ENCODE results near the gene SDCCAG8.

Gene SDCCAG8

DNA sequence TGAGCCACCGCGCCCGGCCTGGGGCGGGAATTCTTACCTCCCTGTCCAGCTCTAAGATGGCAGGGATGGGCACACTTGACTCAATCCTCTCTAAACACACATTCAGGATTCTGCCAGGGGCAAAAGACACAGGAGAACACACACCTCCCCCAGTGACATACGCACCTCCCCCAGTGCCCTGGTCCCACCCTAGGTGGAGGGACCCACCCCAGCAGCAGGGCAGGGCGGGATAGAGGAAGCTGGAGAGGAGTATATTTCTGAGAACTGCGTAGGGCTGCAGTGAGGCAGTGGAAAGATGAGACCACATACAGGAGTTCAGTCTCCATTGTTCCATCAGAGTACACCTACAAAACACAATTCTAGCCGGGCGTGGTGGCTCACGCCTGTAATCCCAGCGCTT lies 92.5 kb downstream of the SDCCAG8 start:
- H3K27me3 Mint-ChIP-seq (ENCODE audit: low read depth), result no peaks in the 10 kb centered on the region
- no peak overlapping the region for H3K4me3 Mint-ChIP-seq
- no peaks in the 10 kb centered on the region for H3K9me3 Mint-ChIP-seq
- no peak overlapping the region for H3K27ac Mint-ChIP-seq
- H3K4me1 Mint-ChIP-seq (ENCODE audit: low read depth), result peaks cover 7% of the 10 kb centered on the region
- peaks cover 4% of the 10 kb centered on the region for H3K36me3 Mint-ChIP-seq (ENCODE audit: low read depth)

DNA sequence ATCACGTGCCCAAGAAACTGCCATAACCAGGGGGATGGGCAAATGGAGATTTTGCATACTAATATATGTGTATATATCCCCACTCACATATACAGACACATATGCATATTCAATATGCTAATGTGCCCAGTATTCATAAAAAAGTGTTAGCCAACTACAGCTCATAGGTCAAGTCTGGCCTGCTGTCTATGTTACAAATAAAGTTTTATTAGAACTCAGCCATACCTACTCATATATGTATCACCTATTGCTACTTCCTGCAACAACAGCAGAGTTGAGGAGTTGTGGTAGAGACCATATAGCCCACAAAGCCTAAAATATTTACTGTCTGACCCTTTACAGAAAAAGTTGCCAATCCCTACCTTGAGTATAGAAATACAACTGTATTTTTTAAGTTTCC lies 93.3 kb downstream of the SDCCAG8 start:
- Mint-ChIP-seq H3K9me3 (no peaks in the 10 kb centered on the region), H3K4me3 (no peak overlapping the region), H3K4me1 (ENCODE audit: low read depth) (peaks cover 5% of the 10 kb centered on the region), H3K36me3 (ENCODE audit: low read depth) (peaks cover 3% of the 10 kb centered on the region), H3K27me3 (ENCODE audit: low read depth) (no peaks in the 10 kb centered on the region), H3K27ac (no peak overlapping the region)

DNA sequence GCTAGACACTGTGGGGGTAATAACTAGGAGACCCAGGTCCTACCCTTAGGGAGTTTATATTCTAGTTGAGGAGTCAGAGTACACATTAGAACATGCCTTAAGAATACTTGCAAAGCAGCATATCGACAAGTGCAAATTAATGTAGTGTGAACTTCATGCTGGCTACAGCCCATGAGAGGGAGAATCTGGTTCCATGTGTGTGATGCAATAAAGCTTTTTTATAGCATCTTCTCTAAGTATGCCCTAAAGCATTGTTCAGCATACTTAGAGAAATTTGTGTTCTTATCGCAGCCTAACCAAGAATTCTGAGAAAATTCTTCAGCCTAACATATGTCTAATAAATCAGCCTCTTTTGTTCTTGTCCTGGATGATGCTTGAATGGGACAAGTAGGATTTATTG lies 95.5 kb downstream of the SDCCAG8 start:
- Mint-ChIP-seq H3K4me1 (ENCODE audit: low read depth) (peaks cover 11% of the 10 kb centered on the region), H3K27ac (no peak overlapping the region), H3K36me3 (ENCODE audit: low read depth) (peaks cover 3% of the 10 kb centered on the region), H3K4me3 (no peak overlapping the region), H3K27me3 (ENCODE audit: low read depth) (no peaks in the 10 kb centered on the region), H3K9me3 (no peaks in the 10 kb centered on the region)

DNA sequence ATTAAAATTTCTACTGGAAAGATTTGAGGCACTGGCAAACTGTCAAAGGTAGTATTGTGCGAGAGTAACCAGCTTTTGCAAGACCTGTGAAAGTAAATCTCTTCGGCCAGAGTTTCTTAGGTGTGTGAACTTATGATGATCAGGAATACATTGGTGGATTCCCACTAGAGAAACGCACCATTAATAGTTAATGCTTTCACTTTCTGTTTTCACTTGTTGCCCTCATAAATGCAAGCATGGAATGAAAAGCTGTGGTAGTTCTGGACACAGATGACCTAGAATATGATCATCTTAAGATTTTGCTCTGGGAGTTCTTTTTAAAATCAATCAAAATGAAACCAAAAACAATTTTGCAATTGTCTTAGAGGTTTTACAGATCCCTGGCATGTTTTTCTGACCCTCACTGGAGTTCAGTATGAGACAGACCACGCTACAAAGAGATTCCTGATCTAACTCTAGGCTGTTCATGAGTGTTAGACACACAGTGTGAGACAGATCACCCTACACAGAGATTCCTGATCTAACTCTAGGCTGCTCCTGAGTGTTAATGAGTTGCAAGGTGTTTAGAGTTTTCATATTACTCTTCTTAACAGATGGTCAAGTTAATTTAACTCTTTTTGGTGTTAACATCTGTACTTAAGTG lies 98.8 kb downstream of the SDCCAG8 start:
- H3K27me3 Mint-ChIP-seq (ENCODE audit: low read depth), result no peaks in the 10 kb centered on the region
- no peaks in the 10 kb centered on the region for H3K9me3 Mint-ChIP-seq
- H3K4me3 Mint-ChIP-seq, result peak overlapping the region; percentile 25
- peaks cover 3% of the 10 kb centered on the region for H3K36me3 Mint-ChIP-seq (ENCODE audit: low read depth)
- H3K27ac Mint-ChIP-seq, result peak overlapping the region; percentile 21
- H3K4me1 Mint-ChIP-seq (ENCODE audit: low read depth), result peaks cover 11% of the 10 kb centered on the region

DNA sequence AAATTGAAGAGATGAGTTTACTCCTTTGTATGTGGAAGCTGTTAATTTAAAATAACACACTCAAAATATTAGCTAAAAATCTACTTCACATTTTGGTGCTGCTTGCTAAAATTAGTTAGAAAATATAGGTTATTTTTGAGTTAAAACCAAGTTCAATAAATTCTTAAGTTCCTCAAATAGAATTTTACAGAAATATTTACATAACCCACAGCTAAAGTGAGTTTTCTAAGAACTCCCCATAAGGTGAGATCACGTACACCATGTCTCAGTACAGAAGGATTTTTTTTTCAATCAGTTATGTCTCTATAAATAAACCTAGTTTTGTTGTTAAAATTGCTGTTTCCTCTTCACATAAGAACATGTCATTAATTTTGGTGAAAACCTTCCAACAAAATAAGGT lies 108.0 kb downstream of the SDCCAG8 start:
- H3K9me3 Mint-ChIP-seq, result no peaks in the 10 kb centered on the region
- peaks cover 6% of the 10 kb centered on the region for H3K36me3 Mint-ChIP-seq (ENCODE audit: low read depth)
- no peaks in the 10 kb centered on the region for H3K27me3 Mint-ChIP-seq (ENCODE audit: low read depth)
- no peaks in the 10 kb centered on the region for H3K4me1 Mint-ChIP-seq (ENCODE audit: low read depth)
- H3K27ac Mint-ChIP-seq, result no peak overlapping the region
- H3K4me3 Mint-ChIP-seq, result no peak overlapping the region

DNA sequence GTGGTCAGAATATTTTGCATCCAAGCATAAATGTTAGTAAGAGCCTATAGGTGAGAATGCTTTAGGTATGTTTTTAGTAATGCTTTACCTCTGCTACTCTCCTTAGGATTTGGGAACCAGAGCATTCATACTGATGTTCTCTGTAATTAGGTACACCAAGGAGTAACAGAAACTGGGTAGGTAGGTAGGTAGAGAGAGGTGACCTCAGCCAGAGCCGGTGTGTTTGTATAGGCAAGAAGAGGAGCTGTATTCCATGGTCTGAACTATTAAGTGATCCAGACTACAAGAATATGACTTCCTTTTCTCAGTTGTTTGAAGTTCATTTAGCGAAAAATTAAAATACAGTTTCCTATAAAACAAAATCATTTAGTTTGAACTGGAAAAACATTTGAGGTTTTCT lies 108.5 kb downstream of the SDCCAG8 start:
- Mint-ChIP-seq H3K27ac (no peak overlapping the region), H3K4me3 (no peak overlapping the region), H3K9me3 (no peaks in the 10 kb centered on the region)

DNA sequence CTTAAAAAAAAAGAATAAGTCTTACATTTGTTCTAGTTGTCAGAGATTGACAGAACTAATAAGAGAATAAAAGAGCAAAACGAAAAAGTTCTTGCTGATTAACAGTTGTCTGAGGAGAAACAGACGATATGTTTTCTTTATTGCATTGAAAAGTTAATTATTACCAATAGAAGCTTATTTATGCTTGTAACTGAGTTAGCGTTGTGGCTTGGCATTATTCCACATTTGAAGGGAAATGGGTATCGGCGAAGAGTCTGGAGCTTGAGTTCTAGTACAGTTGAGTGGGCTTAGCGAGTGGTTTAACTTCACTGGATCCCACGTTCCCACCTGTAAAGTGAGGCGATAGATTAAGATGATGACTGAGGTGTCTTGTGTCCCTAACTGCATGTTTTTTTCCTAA lies 109.0 kb downstream of the SDCCAG8 start:
- Mint-ChIP-seq H3K4me1 (ENCODE audit: low read depth) (no peaks in the 10 kb centered on the region), H3K27ac (no peak overlapping the region), H3K36me3 (ENCODE audit: low read depth) (peaks cover 7% of the 10 kb centered on the region), H3K9me3 (no peaks in the 10 kb centered on the region), H3K27me3 (ENCODE audit: low read depth) (no peaks in the 10 kb centered on the region), H3K4me3 (no peak overlapping the region)

More for the DNA sequence above, 108.5 kb downstream of the SDCCAG8 start:
- Mint-ChIP-seq H3K4me1 (ENCODE audit: low read depth) (no peaks in the 10 kb centered on the region), H3K36me3 (ENCODE audit: low read depth) (peaks cover 6% of the 10 kb centered on the region), H3K27me3 (ENCODE audit: low read depth) (no peaks in the 10 kb centered on the region)

DNA sequence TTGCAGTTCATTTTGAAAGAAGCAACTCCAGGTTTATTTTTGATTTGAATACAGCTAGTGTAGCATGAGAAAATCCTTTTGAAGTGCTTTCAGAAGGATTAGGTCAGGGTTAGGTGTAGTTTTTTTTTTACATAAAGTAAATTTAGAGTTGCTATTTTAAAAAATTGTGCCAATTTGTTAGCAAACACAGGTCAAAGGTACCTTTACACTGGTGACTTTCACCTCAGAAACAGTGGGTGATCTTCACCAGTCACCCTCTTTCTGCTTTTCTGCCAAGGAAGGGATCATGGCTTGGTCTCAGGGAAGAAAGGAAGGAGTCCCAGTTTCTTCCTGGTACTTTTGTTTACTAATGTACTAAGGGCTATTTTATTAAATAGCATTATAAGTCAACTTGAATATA lies 111.5 kb downstream of the SDCCAG8 start:
- no peak overlapping the region for H3K4me3 Mint-ChIP-seq
- H3K27me3 Mint-ChIP-seq (ENCODE audit: low read depth), result no peaks in the 10 kb centered on the region
- no peaks in the 10 kb centered on the region for H3K9me3 Mint-ChIP-seq
- H3K27ac Mint-ChIP-seq, result no peak overlapping the region
- peaks cover 6% of the 10 kb centered on the region for H3K36me3 Mint-ChIP-seq (ENCODE audit: low read depth)
- H3K4me1 Mint-ChIP-seq (ENCODE audit: low read depth), result no peaks in the 10 kb centered on the region

DNA sequence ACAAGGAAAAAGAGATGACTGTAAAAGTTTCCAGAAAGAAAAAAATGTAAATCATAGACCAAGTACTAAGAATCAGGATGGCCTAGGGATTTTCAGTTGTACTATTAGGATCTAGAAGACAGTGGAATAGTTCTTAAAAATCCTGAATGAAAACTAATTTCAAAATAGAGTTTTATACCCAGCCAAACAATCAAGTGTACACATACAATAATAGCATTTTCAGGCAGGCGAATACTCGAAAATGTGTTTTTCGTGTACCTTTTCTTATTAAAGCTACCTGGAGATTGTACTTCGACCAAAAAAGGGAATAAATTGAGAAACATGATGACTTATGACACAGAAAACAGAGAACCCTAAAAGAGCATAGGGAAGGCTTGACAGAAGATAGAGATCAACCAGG lies 118.6 kb downstream of the SDCCAG8 start:
- Mint-ChIP-seq H3K4me1 (ENCODE audit: low read depth) (no peaks in the 10 kb centered on the region), H3K9me3 (peaks cover 19% of the 10 kb centered on the region), H3K36me3 (ENCODE audit: low read depth) (peaks cover 14% of the 10 kb centered on the region), H3K27ac (no peak overlapping the region), H3K27me3 (ENCODE audit: low read depth) (no peaks in the 10 kb centered on the region), H3K4me3 (no peak overlapping the region)

DNA sequence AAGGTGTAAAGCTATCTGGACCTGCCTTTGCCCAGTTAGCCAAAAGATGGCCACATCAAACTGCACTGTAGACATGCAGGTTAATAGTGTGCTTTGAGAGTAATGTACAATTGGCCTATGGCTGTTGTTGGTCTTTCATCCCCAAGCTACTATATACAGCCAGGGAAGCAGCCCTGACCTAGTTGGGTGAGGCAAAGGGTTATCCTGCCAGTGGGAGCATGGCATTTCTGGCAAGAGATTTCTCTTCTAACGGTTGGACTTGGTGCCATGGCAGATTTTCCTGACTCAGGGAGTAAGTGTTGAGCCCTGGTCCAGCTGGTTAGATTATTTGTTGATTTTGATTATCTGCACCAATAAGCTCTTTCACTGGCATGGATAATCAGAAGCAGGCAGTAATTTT lies 119.8 kb downstream of the SDCCAG8 start:
- Mint-ChIP-seq H3K9me3 (peaks cover 19% of the 10 kb centered on the region), H3K36me3 (ENCODE audit: low read depth) (peaks cover 12% of the 10 kb centered on the region), H3K27ac (no peak overlapping the region), H3K4me1 (ENCODE audit: low read depth) (no peaks in the 10 kb centered on the region), H3K27me3 (ENCODE audit: low read depth) (no peaks in the 10 kb centered on the region), H3K4me3 (no peak overlapping the region)

DNA sequence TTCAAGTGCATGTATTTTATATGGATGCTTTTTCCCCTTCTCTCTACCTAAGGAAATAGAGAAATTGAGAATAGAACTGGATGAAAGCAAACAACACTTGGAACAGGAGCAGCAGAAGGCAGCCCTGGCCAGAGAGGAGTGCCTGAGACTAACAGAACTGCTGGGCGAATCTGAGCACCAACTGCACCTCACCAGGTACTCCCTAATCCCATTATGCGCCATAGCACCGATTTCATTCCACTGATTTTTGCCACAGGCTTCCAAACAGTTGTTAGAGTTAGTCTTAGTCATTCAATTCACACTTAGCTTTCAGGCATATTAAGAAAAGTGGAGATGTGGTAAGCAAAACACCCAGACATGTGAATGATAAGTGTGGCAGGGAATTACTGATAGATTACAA lies 122.8 kb downstream of the SDCCAG8 start:
- peaks cover 11% of the 10 kb centered on the region for H3K9me3 Mint-ChIP-seq
- H3K36me3 Mint-ChIP-seq (ENCODE audit: low read depth), result peaks cover 17% of the 10 kb centered on the region
- no peaks in the 10 kb centered on the region for H3K27me3 Mint-ChIP-seq (ENCODE audit: low read depth)
- no peaks in the 10 kb centered on the region for H3K4me1 Mint-ChIP-seq (ENCODE audit: low read depth)
- no peak overlapping the region for H3K4me3 Mint-ChIP-seq
- no peak overlapping the region for H3K27ac Mint-ChIP-seq

DNA sequence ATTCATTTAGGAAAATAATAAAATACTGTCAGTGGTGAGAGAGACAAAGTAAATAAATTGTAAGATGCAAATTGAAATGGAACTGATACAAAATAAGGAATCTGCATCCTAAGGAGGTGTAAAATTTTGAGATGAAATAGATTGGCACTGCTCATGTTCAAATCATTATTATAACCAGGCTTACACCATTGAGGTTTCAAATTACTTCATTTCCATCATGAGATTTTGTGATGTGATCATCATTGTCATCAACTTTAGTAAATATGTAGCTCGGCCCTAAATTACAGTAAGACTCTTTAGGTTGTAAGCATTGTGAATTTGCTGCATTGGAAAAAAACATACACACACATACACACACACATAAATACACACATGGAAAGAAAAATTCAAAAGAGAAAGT lies 123.4 kb downstream of the SDCCAG8 start:
- H3K4me1 Mint-ChIP-seq (ENCODE audit: low read depth), result no peaks in the 10 kb centered on the region
- peaks cover 6% of the 10 kb centered on the region for H3K9me3 Mint-ChIP-seq
- peaks cover 15% of the 10 kb centered on the region for H3K36me3 Mint-ChIP-seq (ENCODE audit: low read depth)
- H3K4me3 Mint-ChIP-seq, result no peak overlapping the region
- no peak overlapping the region for H3K27ac Mint-ChIP-seq
- H3K27me3 Mint-ChIP-seq (ENCODE audit: low read depth), result no peaks in the 10 kb centered on the region

DNA sequence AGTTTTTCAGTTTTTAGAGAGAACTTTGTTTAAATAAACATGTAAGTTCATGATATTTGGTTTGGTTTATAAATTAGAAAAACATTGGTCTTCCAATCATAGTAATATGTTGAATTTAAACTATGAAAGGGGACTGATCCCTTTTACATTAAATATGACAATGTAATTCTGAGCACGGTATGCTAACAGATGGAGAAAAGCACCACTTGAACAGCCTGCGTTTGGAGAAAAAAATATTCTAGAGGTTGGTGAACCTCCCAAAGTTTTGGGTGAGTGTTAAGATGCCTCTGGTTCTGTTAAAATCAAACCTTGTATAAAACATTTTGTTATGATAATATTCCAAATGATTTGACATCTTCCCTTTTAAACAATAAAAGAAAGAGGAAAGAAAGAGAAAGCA lies 123.9 kb downstream of the SDCCAG8 start:
- Mint-ChIP-seq H3K27ac (no peak overlapping the region), H3K9me3 (peaks cover under 1% of the 10 kb centered on the region), H3K4me1 (ENCODE audit: low read depth) (no peaks in the 10 kb centered on the region), H3K27me3 (ENCODE audit: low read depth) (no peaks in the 10 kb centered on the region), H3K36me3 (ENCODE audit: low read depth) (peaks cover 15% of the 10 kb centered on the region), H3K4me3 (no peak overlapping the region)

DNA sequence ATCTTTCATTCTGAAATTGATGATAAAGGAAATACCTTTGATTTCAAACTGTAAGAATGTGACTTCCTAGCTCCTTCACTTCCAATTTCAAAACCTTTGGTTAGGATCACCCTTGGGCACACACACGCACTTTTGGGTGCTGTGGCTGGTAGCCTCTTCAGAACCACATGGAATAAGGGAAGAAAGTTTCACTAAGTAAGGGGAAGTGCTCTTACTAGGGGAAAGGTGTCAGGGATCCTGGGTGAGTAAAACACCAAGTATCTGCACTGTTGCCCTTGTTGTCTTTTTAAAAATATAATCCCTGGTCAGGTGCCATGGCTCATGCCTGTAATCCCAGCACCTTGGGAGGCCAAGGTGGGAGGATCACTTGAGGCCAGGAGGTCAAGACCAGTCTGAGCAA lies 132.4 kb downstream of the SDCCAG8 start:
- H3K27ac Mint-ChIP-seq, result no peak overlapping the region
- no peaks in the 10 kb centered on the region for H3K36me3 Mint-ChIP-seq (ENCODE audit: low read depth)

DNA sequence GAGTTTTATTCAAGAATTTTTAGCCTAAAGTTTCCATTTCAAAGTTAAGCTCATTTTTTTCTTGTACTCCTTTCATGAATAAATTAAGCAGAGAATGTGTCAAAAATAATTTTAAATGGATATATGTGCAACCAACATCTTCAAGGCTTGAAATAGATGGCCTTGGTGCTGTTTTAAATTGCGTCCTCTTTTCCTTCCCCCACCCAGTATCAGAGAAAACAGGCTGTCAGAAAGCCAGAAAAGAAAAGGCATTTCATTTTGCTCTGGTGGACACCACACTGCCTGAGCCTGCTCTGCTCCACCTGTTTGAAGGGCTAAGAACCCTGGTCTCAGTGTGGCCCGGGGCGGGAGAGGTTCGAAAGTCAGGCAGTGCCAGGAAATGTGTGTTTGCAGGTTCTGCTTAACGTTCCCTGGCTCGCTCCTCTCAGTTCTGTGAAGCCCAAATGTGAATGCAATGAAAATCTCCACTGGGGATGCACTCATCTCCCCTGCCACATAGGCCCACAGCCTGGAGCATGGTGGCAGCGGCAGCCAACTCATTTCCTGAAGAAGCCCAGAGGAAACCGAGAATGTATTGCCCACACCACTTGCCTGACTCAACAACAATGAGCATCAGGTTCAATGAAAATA lies 134.4 kb downstream of the SDCCAG8 start:
- Mint-ChIP-seq H3K4me1 (ENCODE audit: low read depth) (peaks cover 10% of the 10 kb centered on the region), H3K27ac (no peak overlapping the region), H3K27me3 (ENCODE audit: low read depth) (no peaks in the 10 kb centered on the region), H3K9me3 (no peaks in the 10 kb centered on the region), H3K4me3 (no peak overlapping the region), H3K36me3 (ENCODE audit: low read depth) (no peaks in the 10 kb centered on the region)

More for the DNA sequence above, 132.4 kb downstream of the SDCCAG8 start:
- Mint-ChIP-seq H3K4me3 (no peak overlapping the region), H3K4me1 (ENCODE audit: low read depth) (peaks cover 10% of the 10 kb centered on the region), H3K9me3 (no peaks in the 10 kb centered on the region), H3K27me3 (ENCODE audit: low read depth) (no peaks in the 10 kb centered on the region)
